Skeletal muscle tissue (tissue), 4 donors: ENCODE measurements around the gene CHST3. TPM values are rescaled to one million over a fixed set of nuclear protein-coding genes. Genes with fewer than 3 reads are reported as not detected.

ENCODE experiments used
- H3K27ac ChIP-seq: one replicate; pipeline ENCODE4 v1.7.0; 2013; ENCODE audit warnings: mild to moderate bottlenecking, low read depth, low read length, inconsistent platforms
- H3K27me3 ChIP-seq, 3 donors: one replicate each; pipeline ENCODE4 v1.7.0; 2013; ENCODE audit warnings: low read length in 3 of 3; ENCODE audit not compliant: control insufficient read depth in 3 of 3, insufficient read depth in 3 of 3
- H3K36me3 ChIP-seq, 3 donors: one replicate each; pipeline ENCODE4 v1.7.0; 2013; ENCODE audit warnings: low read length in 3 of 3; ENCODE audit not compliant: control insufficient read depth in 3 of 3, insufficient read depth in 3 of 3
- H3K4me1 ChIP-seq, 3 donors: one replicate each; pipeline ENCODE4 v1.7.0; 2013; ENCODE audit warnings: low read length in 3 of 3, mild to moderate bottlenecking in 3 of 3; ENCODE audit not compliant: control insufficient read depth in 3 of 3, insufficient read depth in 3 of 3
- H3K4me3 ChIP-seq, 3 donors: one replicate each; pipeline ENCODE4 v1.7.0; 2013; ENCODE audit warnings: low read length in 3 of 3
- H3K9ac ChIP-seq, 3 donors: one replicate each; pipeline ENCODE4 v1.7.0; 2013; ENCODE audit warnings: low read length in 3 of 3, mild to moderate bottlenecking in 3 of 3, moderate library complexity in 2 of 3, low read depth in 1 of 3
- H3K9me3 ChIP-seq, 3 donors: one replicate each; pipeline ENCODE4 v1.7.0; 2013; ENCODE audit warnings: low read length in 3 of 3; ENCODE audit not compliant: control insufficient read depth in 3 of 3
- total RNA-seq: library from RNA; depleted of rRNA; stranded (reverse); fragments of >200 nt; gene quantifications from one replicate; pipeline ENCODE4 v1.2.3, GENCODE V29; 2014
- donor health status: Osteomylitis.

Gene CHST3
- total RNA-seq, 1 donor from 2014 or later: 15.7 TPM

DNA sequence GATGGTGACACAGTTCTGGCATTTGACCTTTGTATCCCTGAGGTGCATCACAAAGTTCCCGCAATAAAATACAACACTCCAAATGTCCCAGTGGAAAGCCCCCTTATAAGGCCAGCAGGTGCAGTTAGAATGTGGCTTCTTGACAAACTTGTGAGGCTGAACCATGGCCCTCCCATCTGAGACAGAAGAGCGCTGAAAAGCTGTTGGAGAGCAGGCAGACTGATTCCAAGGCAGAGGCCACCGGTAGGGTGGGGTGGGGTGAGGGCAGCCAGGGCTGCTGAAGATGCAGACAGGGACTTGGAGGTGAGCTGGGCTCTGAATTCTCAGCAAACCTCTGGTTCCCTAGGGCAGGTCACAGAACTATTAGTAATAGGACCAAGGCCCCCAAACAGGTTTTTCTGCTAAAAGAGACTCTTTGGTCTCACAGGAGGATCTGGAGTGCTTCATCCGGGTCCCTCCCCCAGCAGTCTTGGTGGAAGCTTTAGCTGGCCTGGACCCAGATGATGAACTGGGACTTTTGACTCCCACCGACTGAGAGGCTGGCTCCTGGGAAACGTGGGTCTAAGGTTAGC lies 15.6 kb upstream of the CHST3 start:
- Histone ChIP-seq H3K36me3 (no peaks in the 10 kb centered on the region), H3K4me3 (no peak overlapping the region), H3K9ac (no peak overlapping the region), H3K27ac (no peak overlapping the region), H3K27me3 (no peaks in the 10 kb centered on the region), H3K4me1 (peaks cover 0 to 4% (median 0%) of the 10 kb centered on the region in 3 donors), H3K9me3 (peaks cover 2 to 11% (median 5%) of the 10 kb centered on the region in 3 donors)

DNA sequence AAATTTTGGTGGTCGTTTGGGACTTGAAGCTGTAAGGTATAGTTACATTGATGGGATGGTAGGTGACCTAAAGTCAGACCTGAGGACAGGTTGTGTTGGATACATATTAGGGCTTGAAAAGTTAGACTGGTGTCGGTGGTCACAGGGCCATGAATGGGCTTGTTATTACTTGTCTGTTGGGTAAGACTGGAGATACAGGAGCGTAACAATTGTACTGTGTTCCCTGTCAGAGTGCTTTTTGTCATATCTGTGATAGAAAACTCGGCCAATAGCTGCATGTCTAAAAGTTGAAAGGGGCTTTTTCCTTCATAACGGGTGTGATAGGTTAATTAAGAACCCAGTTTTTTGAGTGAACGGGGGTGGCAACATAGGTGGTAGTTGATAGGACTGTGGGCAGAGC lies 13.5 kb upstream of the CHST3 start:
- H3K4me3 ChIP-seq: no peak overlapping the region
- no peaks in the 10 kb centered on the region for H3K36me3 ChIP-seq
- peaks cover 0 to 4% (median 0%) of the 10 kb centered on the region in 3 donors for H3K4me1 ChIP-seq
- H3K27me3 ChIP-seq: no peaks in the 10 kb centered on the region
- peaks cover 0 to 11% (median 5%) of the 10 kb centered on the region in 3 donors for H3K9me3 ChIP-seq
- no peak overlapping the region for H3K27ac ChIP-seq
- no peak overlapping the region for H3K9ac ChIP-seq

DNA sequence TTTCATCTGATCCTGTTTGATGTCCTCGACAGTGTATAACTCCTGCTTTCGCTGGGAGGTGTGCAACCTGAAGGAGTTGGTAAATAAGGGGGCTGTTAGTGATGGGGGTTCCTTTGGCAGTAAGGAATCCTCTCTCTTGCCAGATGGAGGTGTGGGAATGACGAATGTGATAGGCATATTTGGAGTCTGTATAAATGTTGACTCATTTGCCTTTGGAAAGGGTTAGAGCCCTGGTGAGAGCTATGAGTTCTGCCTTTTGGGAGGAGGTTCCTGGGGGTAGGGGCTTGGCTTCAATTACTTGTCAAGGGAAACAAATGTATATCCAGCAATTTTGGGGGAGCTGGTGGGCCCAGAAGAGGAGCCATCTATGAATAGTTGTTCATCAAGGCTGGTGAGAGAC lies 11.4 kb upstream of the CHST3 start:
- Histone ChIP-seq H3K9me3 (no peaks in the 10 kb centered on the region), H3K4me3 (no peak overlapping the region), H3K36me3 (no peaks in the 10 kb centered on the region), H3K4me1 (peaks cover 0 to 5% (median 3%) of the 10 kb centered on the region in 3 donors), H3K27ac (no peak overlapping the region), H3K27me3 (no peaks in the 10 kb centered on the region), H3K9ac (no peak overlapping the region)

DNA sequence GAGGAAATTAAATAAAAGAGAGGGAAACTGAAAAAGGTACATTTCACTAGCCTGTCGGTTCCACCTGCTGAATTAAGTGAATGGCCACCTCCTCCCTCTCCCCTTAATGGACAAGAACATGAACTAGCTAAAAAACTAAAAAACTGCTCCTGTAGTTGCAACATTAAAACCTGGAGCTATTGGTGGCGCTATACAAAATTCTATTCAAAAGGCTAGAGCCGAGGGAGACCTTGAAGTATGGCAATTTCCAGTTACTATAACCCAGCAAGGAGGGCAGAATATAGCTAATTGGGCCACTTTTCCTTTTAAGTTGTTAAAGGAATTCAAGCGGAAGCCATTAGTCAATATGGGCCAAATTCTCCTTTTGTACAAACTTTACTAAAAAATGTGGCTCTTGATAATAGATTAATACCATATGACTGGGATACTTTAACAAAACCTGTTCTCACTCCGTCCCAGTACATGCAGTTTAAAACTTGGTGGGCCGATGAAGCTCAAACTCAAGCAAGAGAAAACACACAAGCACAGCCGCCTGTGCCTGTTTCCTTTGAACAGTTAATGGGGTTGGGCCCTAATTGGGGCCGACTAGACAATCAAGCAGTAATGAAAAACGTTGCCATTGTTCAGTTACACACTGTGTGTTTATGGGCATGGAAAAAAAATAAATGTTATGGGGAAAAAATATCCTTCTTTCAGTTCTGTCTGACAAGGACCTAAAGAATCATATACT lies 6.5 kb upstream of the CHST3 start:
- Histone ChIP-seq H3K4me3 (no peak overlapping the region), H3K36me3 (no peaks in the 10 kb centered on the region), H3K4me1 (peaks cover 3 to 11% (median 4%) of the 10 kb centered on the region in 3 donors), H3K9me3 (no peaks in the 10 kb centered on the region), H3K9ac (no peak overlapping the region), H3K27me3 (no peaks in the 10 kb centered on the region), H3K27ac (no peak overlapping the region)

DNA sequence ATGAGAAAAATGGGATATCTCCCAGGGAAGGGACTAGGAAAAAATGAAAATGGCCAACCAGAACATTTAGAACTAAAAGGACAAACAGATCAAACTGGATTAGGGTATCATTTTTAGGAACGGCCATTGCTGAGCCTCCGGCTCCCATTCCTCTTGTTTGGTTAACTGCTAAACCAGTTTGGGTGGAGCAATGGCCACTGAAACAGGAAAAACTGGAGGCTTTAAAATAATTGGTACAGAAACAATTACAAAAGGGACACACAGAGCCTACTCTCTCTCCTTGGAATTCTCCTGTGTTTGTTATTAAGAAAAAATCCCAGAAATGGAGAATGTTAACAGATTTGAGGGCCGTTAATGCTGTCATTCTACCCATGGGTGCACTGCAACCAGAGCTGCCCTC lies 4.7 kb upstream of the CHST3 start:
- H3K4me1 ChIP-seq: peaks cover 14 to 19% (median 15%) of the 10 kb centered on the region in 3 donors
- H3K9ac ChIP-seq: no peak overlapping the region
- H3K27ac ChIP-seq: no peak overlapping the region
- H3K27me3 ChIP-seq: no peaks in the 10 kb centered on the region
- no peaks in the 10 kb centered on the region for H3K9me3 ChIP-seq
- H3K4me3 ChIP-seq: no peak overlapping the region
- no peaks in the 10 kb centered on the region for H3K36me3 ChIP-seq

DNA sequence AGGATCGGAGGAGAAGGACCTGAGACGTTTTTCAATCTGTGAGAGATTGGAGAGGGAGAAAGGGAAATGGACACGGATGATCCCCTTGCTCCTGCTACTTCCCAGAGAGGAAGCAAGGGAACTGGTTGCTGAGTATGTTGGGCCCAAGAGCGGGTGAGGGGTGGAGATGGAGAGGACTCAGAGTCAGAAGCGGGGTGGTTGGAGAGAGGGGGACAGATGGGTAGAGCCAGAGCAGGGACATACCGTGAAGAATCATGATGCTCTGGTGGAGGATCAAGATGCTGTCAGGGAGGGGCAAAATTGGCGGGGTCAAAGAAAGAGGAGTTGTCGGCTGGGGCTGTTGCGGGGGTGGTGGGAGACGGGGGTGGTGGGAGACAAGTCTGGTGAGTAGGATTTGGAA lies 2.4 kb upstream of the CHST3 start:
- Histone ChIP-seq H3K27me3 (no peaks in the 10 kb centered on the region), H3K4me3 (no peak overlapping the region), H3K36me3 (no peaks in the 10 kb centered on the region), H3K27ac (no peak overlapping the region), H3K9ac (no peak overlapping the region), H3K4me1 (peaks cover 33 to 35% (median 34%) of the 10 kb centered on the region in 3 donors), H3K9me3 (no peaks in the 10 kb centered on the region)

DNA sequence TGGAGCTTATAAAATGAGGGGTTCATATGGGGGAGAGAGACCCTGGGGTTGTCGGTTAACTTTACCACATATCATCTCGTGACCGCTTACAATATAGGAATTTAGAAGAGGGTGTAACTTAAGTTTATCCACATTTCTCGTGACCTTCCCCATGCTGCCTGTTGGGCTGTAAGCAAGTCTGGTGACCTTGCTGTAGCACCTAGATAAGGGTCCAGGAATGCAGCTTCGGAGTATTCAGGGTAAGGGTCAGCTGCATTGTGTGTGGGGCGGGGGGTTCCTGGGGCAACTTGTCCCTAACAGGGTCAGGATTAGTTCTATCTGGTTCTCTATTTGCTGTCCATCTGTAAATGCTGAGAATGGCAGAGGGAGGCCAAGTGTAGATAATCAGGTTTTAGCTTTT lies 1.3 kb upstream of the CHST3 start:
- Histone ChIP-seq H3K27ac (peak overlapping the region; percentile 96), H3K4me1 (peaks cover 34 to 39% (median 37%) of the 10 kb centered on the region in 3 donors), H3K9me3 (no peaks in the 10 kb centered on the region), H3K36me3 (no peaks in the 10 kb centered on the region), H3K9ac (peak overlapping the region; percentile 26 to 93 (median 76)), H3K4me3 (peak overlapping the region in 2 of 3 donors; percentile 14 to 93), H3K27me3 (no peaks in the 10 kb centered on the region)

DNA sequence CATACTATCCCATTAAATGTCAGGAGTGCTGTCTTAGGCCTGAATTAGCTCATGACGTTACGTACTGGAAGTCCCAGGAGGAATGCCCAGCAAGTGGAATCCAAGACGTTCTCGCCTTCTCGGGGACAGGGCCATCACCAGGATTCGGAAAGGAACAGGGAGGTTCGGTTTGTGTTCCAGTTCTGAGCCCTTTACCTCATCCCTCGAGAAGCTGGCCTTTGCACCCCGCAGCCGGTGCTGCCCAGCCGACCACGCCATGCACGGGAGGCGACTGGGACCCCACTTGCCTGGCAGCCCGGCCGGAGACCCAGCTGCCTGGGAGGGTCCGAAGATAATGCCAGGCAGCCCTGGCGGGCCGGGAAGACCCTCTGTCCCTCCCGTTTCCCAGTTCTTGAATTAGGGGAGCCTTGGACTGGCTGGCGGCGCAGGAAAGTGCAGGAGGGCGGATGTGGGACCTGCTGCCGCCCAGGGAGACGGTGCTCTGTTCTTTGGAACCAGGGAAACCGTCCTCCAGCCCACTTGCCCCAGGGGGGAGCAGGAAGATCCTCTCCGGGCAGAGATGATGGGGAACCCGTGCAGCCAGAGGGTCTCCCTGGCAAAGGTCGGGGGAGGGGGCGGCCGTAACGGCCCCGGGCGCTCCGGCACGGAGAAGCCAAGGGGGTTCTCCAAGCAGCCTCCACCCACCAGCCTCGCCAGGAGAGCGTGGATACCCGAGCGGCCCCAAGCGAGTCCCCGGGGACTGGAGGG lies 671 bp upstream of the CHST3 start:
- Histone ChIP-seq H3K36me3 (no peaks in the 10 kb centered on the region), H3K27me3 (no peaks in the 10 kb centered on the region), H3K4me3 (peak overlapping the region; percentile 69 to 96 (median 93)), H3K9ac (peak overlapping the region; percentile 76 to 93 (median 90)), H3K27ac (peak overlapping the region; percentile 96), H3K9me3 (no peaks in the 10 kb centered on the region), H3K4me1 (peaks cover 36 to 41% (median 37%) of the 10 kb centered on the region in 3 donors)

DNA sequence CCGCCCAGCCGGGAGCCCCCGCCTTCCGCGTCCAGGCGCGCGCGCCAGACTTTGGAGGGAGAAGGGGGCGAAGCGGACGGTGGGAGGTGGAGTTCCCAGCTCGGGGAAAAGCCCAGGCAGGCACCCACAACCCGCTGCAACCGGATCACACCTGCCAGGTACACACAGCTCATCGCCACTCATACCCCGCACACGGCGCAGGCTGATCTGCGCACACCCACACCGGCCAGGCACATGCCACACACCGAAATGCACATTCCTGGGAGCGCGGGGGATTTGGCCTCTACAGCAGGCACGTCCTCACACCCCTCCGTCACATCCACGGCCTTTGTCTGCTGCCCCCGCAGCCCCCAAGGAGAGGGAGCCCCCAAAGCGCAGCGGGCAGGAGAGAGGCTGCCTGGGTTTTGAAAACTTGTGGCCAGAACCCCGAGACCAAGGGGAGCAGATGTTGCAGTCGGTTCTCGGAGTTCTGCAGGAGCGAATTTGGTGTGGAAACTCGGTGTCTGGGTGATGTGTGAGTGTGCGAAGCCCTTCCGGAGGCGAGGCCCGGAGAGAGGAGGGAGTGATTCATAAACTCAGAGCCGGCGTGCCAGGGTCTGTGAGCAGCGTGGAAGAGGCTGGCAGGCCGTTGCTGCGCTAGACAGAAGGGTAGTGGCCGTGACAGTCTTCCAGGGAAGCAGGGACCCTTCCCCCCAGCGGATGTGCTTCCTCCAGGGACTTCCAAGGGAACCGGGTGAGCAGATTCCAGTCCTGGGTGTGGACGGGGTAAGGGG lies 734 bp downstream of the CHST3 start:
- Histone ChIP-seq H3K9ac (peak overlapping the region; percentile 76 to 93 (median 90)), H3K27ac (peak overlapping the region; percentile 96), H3K9me3 (no peaks in the 10 kb centered on the region), H3K27me3 (no peaks in the 10 kb centered on the region), H3K36me3 (no peaks in the 10 kb centered on the region), H3K4me3 (peak overlapping the region; percentile 92 to 96 (median 93)), H3K4me1 (peaks cover 44 to 55% (median 50%) of the 10 kb centered on the region in 3 donors)
